ENCODE results near the gene ANKRD18A. TPM values are rescaled to one million over a fixed set of nuclear protein-coding genes. Genes with fewer than 3 reads are reported as not detected.
"Not testable (repeated sequence)": the region's sequence is repeated elsewhere in the genome, so short reads cannot be mapped to it uniquely, and the experiment has no call there.

ANKRD18A gene
- total and polyA plus RNA-seq, 2 experiments from 2014 or later = not detected

GRCh38 chr9:38591346-38592063 lies 28.9 kb downstream of the ANKRD18A start:
- peak; percentile 2 for DNase-seq
- H3K9ac ChIP-seq; H2AFZ ChIP-seq; H3F3A ChIP-seq (ENCODE audit: insufficient read depth); H3K27me3 ChIP-seq (replicated peaks; ENCODE audit: insufficient read depth); H4K20me1 ChIP-seq (ENCODE audit: insufficient read depth); in situ Hi-C loops (cut with MboI); H3K27ac ChIP-seq; H3K4me2 ChIP-seq (ENCODE audit: unreplicated experiment); H3K9me3 ChIP-seq (ENCODE audit: low read depth); H3K36me3 ChIP-seq (ENCODE audit: low read depth); H3K4me1 ChIP-seq (ENCODE audit: insufficient read depth); H3K79me2 ChIP-seq (ENCODE audit: insufficient read depth); H3K9me2 ChIP-seq (ENCODE audit: insufficient read depth); H3K4me3 ChIP-seq: not testable (repeated sequence)
- WGBS, 2 experiments (ENCODE audit: low coverage in 1 of 2, low lambda C conversion rate in 2 of 2, missing lambda C conversion rate in 2 of 2) = 16 to 18% methylated on average over 9 of the region's 9 CpGs

DNA sequence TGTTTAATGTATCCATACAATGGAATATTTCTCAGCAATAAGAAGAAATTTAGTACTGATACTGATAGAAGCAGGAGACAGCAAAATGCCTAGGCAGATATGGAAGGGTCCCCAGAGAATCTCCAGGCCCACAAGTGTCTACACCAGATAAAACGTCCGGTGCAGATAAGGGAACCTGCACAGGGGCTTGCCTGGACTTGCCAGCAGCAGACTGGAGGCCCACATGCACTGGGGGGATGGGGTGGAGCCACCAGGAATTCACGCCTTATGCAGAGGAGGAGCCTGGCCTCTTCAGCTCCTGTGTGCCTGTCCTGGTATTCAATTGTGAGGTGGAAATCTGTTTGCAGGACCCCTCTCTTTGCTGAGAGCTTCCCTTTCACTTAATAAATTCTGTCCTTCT lies 36.6 kb downstream of the ANKRD18A start:
- H3K27ac ChIP-seq; H3K4me1 ChIP-seq (ENCODE audit: insufficient read depth); H3K36me3 ChIP-seq (ENCODE audit: low read depth); H3K4me3 ChIP-seq; in situ Hi-C loops (cut with MboI); H3K79me2 ChIP-seq (ENCODE audit: insufficient read depth); H3K4me2 ChIP-seq (ENCODE audit: unreplicated experiment); H3K9me3 ChIP-seq (ENCODE audit: low read depth); DNase-seq; H3K9me2 ChIP-seq (ENCODE audit: insufficient read depth); H3F3A ChIP-seq (ENCODE audit: insufficient read depth); H4K20me1 ChIP-seq (ENCODE audit: insufficient read depth); H2AFZ ChIP-seq; H3K27me3 ChIP-seq (replicated peaks; ENCODE audit: insufficient read depth); H3K9ac ChIP-seq: not testable (repeated sequence)
- 36 to 49% methylated on average over 3 of the region's 3 CpGs for WGBS, 2 experiments (ENCODE audit: low coverage in 1 of 2, low lambda C conversion rate in 2 of 2, missing lambda C conversion rate in 2 of 2)

DNA sequence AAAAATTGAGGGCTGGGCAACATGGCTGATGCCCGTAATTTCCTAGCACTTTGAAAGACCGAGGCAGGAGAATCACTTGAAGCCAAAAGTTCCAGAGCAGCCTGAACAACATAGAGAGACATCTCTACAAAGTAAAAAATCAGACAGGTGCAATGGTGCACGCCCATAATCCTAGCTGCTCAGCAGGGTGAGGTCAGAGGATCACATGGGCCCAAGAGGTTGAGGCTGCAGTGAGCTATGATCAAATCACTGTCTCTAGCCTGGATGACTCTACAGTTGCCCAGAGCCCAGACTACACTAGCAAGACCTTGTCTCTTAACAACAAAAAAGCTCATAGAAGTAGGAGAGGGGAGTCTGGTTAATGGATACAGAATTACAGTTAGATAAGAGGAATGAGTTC lies 40.3 kb downstream of the ANKRD18A start:
- DNase-seq; H3K4me1 ChIP-seq (ENCODE audit: insufficient read depth); H3F3A ChIP-seq (ENCODE audit: insufficient read depth); H3K9me2 ChIP-seq (ENCODE audit: insufficient read depth); in situ Hi-C loops (cut with MboI); H3K36me3 ChIP-seq (ENCODE audit: low read depth); H3K4me3 ChIP-seq; H3K27ac ChIP-seq; H3K4me2 ChIP-seq (ENCODE audit: unreplicated experiment); H4K20me1 ChIP-seq (ENCODE audit: insufficient read depth); H3K9ac ChIP-seq; H2AFZ ChIP-seq; H3K9me3 ChIP-seq (ENCODE audit: low read depth); H3K79me2 ChIP-seq (ENCODE audit: insufficient read depth); H3K27me3 ChIP-seq (replicated peaks; ENCODE audit: insufficient read depth): not testable (repeated sequence)
- whole genome bisulfite sequencing, 2 experiments (ENCODE audit: low coverage in 1 of 2, low lambda C conversion rate in 2 of 2, missing lambda C conversion rate in 2 of 2) = 52 to 64% methylated on average over 3 of the region's 3 CpGs

- in situ Hi-C loops (cut with MboI); H3F3A ChIP-seq (ENCODE audit: insufficient read depth); H3K36me3 ChIP-seq (ENCODE audit: low read depth); H3K4me3 ChIP-seq; H2AFZ ChIP-seq; H3K9me2 ChIP-seq (ENCODE audit: insufficient read depth); H3K4me2 ChIP-seq (ENCODE audit: unreplicated experiment); DNase-seq; H3K27ac ChIP-seq; H4K20me1 ChIP-seq (ENCODE audit: insufficient read depth); H3K79me2 ChIP-seq (ENCODE audit: insufficient read depth); H3K4me1 ChIP-seq (ENCODE audit: insufficient read depth); H3K9me3 ChIP-seq (ENCODE audit: low read depth); H3K9ac ChIP-seq; H3K27me3 ChIP-seq (replicated peaks; ENCODE audit: insufficient read depth): not testable (repeated sequence)
- 38 to 43% methylated on average over 1 of the region's 1 CpG for WGBS, 2 experiments (ENCODE audit: low coverage in 1 of 2, low lambda C conversion rate in 2 of 2, missing lambda C conversion rate in 2 of 2)
Measured at GRCh38 chr9:38576181-38576580, 44.2 kb downstream of the ANKRD18A start.

- H4K20me1 ChIP-seq (ENCODE audit: insufficient read depth); H3K27ac ChIP-seq; DNase-seq; H3K36me3 ChIP-seq (ENCODE audit: low read depth); H3K9me3 ChIP-seq (ENCODE audit: low read depth); H3K4me3 ChIP-seq; H3K9me2 ChIP-seq (ENCODE audit: insufficient read depth); H3K4me1 ChIP-seq (ENCODE audit: insufficient read depth); H3K4me2 ChIP-seq (ENCODE audit: unreplicated experiment); H3K27me3 ChIP-seq (replicated peaks; ENCODE audit: insufficient read depth); H3F3A ChIP-seq (ENCODE audit: insufficient read depth); H2AFZ ChIP-seq; in situ Hi-C loops (cut with MboI); H3K79me2 ChIP-seq (ENCODE audit: insufficient read depth); H3K9ac ChIP-seq: not testable (repeated sequence)
- 25 to 64% methylated on average over 1 of the region's 1 CpG for WGBS, 2 experiments (ENCODE audit: low coverage in 1 of 2, low lambda C conversion rate in 2 of 2, missing lambda C conversion rate in 2 of 2)
Measured at GRCh38 chr9:38566048-38566447, 54.3 kb downstream of the ANKRD18A start.

GRCh38 chr9:38565178-38565577 lies 55.2 kb downstream of the ANKRD18A start:
- H3K27me3 ChIP-seq (replicated peaks; ENCODE audit: insufficient read depth); H3K9me2 ChIP-seq (ENCODE audit: insufficient read depth); H2AFZ ChIP-seq; H4K20me1 ChIP-seq (ENCODE audit: insufficient read depth); H3F3A ChIP-seq (ENCODE audit: insufficient read depth); H3K4me3 ChIP-seq; H3K4me1 ChIP-seq (ENCODE audit: insufficient read depth); H3K9me3 ChIP-seq (ENCODE audit: low read depth); H3K9ac ChIP-seq; H3K79me2 ChIP-seq (ENCODE audit: insufficient read depth); H3K4me2 ChIP-seq (ENCODE audit: unreplicated experiment); H3K36me3 ChIP-seq (ENCODE audit: low read depth); in situ Hi-C loops (cut with MboI); DNase-seq; H3K27ac ChIP-seq: not testable (repeated sequence)
- WGBS, 2 experiments (ENCODE audit: low coverage in 1 of 2, low lambda C conversion rate in 2 of 2, missing lambda C conversion rate in 2 of 2) = 40 to 86% methylated on average over 1 to 4 of the region's 4 CpGs

- H3K79me2 ChIP-seq (ENCODE audit: insufficient read depth); H3K27me3 ChIP-seq (replicated peaks; ENCODE audit: insufficient read depth); H3K36me3 ChIP-seq (ENCODE audit: low read depth); in situ Hi-C loops (cut with MboI); H3K9me2 ChIP-seq (ENCODE audit: insufficient read depth); DNase-seq; H3K4me2 ChIP-seq (ENCODE audit: unreplicated experiment); H3K4me1 ChIP-seq (ENCODE audit: insufficient read depth); H3K4me3 ChIP-seq; H4K20me1 ChIP-seq (ENCODE audit: insufficient read depth); H3K27ac ChIP-seq; H3K9ac ChIP-seq; H2AFZ ChIP-seq; H3F3A ChIP-seq (ENCODE audit: insufficient read depth); H3K9me3 ChIP-seq (ENCODE audit: low read depth): not testable (repeated sequence)
- no CpG with 5 or more reads among the region's 1 CpG for whole genome bisulfite sequencing, 2 experiments (ENCODE audit: low coverage in 1 of 2, low lambda C conversion rate in 2 of 2, missing lambda C conversion rate in 2 of 2)
Measured at GRCh38 chr9:38563911-38564310, 56.5 kb downstream of the ANKRD18A start.

- DNase-seq; H3K9me2 ChIP-seq (ENCODE audit: insufficient read depth); H3F3A ChIP-seq (ENCODE audit: insufficient read depth); H3K9ac ChIP-seq; H3K9me3 ChIP-seq (ENCODE audit: low read depth); H3K36me3 ChIP-seq (ENCODE audit: low read depth); in situ Hi-C loops (cut with MboI); H4K20me1 ChIP-seq (ENCODE audit: insufficient read depth); H3K27me3 ChIP-seq (replicated peaks; ENCODE audit: insufficient read depth); H2AFZ ChIP-seq; H3K4me2 ChIP-seq (ENCODE audit: unreplicated experiment); H3K4me1 ChIP-seq (ENCODE audit: insufficient read depth); H3K79me2 ChIP-seq (ENCODE audit: insufficient read depth); H3K4me3 ChIP-seq; H3K27ac ChIP-seq: not testable (repeated sequence)
- 19 to 24% methylated on average over 2 of the region's 2 CpGs for WGBS, 2 experiments (ENCODE audit: low coverage in 1 of 2, low lambda C conversion rate in 2 of 2, missing lambda C conversion rate in 2 of 2)
Measured at GRCh38 chr9:38561134-38561533, 59.3 kb downstream of the ANKRD18A start.
